DND-41 (cell line): ENCODE measurements around the gene MYBL2.

ENCODE experiments used
- ATAC-seq: fragments of 200-7000 bp; cut with Tn5 transposase; 3 replicates; pipeline ENCODE4 v1.9.1; 2021; ENCODE audit warnings: low read depth; ENCODE audit not compliant: insufficient read depth
- DNase-seq: peaks from one replicate; pipeline ENCODE4 v3.0.0-alpha.2; 2020
- H2AFZ ChIP-seq: 2 replicates; pipeline ENCODE4 v1.6.0; 2012; ENCODE audit warnings: low read depth, low read length
- H3K27ac ChIP-seq: 2 replicates; pipeline ENCODE4 v1.5.1; 2012; ENCODE audit warnings: low read length, inconsistent platforms
- H3K27me3 ChIP-seq: fragments of 200-600 bp; sonication (generic); 2 replicates; pipeline ENCODE4 v1.6.0; 2012; ENCODE audit warnings: low read length, mild to moderate bottlenecking, inconsistent platforms; ENCODE audit not compliant: insufficient read depth, poor library complexity
- H3K36me3 ChIP-seq: 2 replicates; pipeline ENCODE4 v1.5.1; 2012; ENCODE audit warnings: low read length, inconsistent platforms; ENCODE audit not compliant: insufficient read depth
- H3K4me1 ChIP-seq: 2 replicates; pipeline ENCODE4 v1.5.1; 2012; ENCODE audit warnings: mild to moderate bottlenecking, low read length; ENCODE audit not compliant: insufficient read depth
- H3K4me2 ChIP-seq: 2 replicates; pipeline ENCODE4 v1.6.0; 2012; ENCODE audit warnings: mild to moderate bottlenecking, moderate library complexity, low read length, inconsistent platforms; ENCODE audit not compliant: insufficient read depth
- H3K4me3 ChIP-seq, 2 experiments: fragments of 200-600 bp in 1 of 2; shearing (Covaris generic) in 1 of 2; 2 replicates each; pipeline ENCODE4 v1.5.1; 2012 to 2016; ENCODE audit warnings: inconsistent platforms in 2 of 2, low read length in 2 of 2, mild to moderate bottlenecking in 2 of 2, low read depth in 1 of 2, moderate library complexity in 1 of 2
- H3K79me2 ChIP-seq: 2 replicates; pipeline ENCODE4 v1.6.0; 2012; ENCODE audit warnings: low read length, inconsistent platforms; ENCODE audit not compliant: insufficient read depth
- H3K9ac ChIP-seq: 2 replicates; pipeline ENCODE4 v1.6.0; 2012; ENCODE audit warnings: low read depth, mild to moderate bottlenecking, inconsistent platforms, low read length, moderate library complexity
- H3K9me3 ChIP-seq: 2 replicates; pipeline ENCODE4 v1.5.1; 2012; ENCODE audit warnings: low read length, moderate library complexity, mild to moderate bottlenecking, inconsistent platforms; ENCODE audit not compliant: insufficient read depth, severe bottlenecking
- H4K20me1 ChIP-seq: 2 replicates; pipeline ENCODE4 v1.6.0; 2012; ENCODE audit warnings: low read length; ENCODE audit not compliant: insufficient read depth
- EZH2 ChIP-seq: IDR thresholded peaks from 3 replicates; pipeline ENCODE4 v1.6.1; 2012; ENCODE audit warnings: borderline replicate concordance, low read depth, mild to moderate bottlenecking, moderate library complexity, low read length, inconsistent platforms; ENCODE audit not compliant: severe bottlenecking
- TF ChIP-seq, protein P1 (sequence below): IDR thresholded peaks from 2 replicates; pipeline ENCODE4 v1.5.1; 2012; ENCODE audit warnings: borderline replicate concordance, low read length, moderate library complexity, mild to moderate bottlenecking; ENCODE audit not compliant: poor library complexity, severe bottlenecking; ENCODE audit errors: extremely low read depth

Gene MYBL2

DNA sequence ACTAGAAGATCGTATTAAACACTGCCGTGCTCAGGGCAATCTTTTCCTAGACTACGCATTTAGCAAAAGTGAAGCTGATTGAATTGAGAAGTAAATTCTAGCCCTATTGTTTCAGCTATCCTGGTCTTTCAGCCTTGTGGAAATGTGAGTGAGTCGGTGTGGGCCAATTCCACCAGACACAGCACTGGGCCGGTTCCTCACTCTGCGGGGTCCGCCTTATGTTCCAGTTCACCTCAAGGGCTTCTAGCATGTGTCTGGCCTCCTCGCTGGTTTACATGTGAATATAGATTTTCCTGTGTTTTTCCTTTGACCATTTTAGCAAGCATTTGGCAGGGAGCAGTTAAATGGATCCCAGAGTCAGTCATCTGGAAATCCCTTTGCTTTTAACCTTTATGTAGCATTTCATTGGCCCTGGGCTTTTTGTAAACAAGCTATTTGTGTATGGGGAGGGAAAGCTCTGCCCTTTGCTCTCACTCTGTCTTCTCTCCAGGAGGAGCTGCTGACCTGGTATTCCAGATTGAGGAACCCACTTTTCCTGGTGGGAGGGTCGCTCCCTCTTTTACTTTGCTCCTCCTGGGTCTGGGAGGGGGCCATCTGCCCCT is 72.3 kb downstream of the MYBL2 start:
- DNase-seq (no peak), ATAC-seq (no peak)
- H3K36me3 ChIP-seq = no peaks in the 10 kb centered on the region
- TF ChIP-seq EZH2 = no peak
- TF ChIP-seq, protein P1, sequence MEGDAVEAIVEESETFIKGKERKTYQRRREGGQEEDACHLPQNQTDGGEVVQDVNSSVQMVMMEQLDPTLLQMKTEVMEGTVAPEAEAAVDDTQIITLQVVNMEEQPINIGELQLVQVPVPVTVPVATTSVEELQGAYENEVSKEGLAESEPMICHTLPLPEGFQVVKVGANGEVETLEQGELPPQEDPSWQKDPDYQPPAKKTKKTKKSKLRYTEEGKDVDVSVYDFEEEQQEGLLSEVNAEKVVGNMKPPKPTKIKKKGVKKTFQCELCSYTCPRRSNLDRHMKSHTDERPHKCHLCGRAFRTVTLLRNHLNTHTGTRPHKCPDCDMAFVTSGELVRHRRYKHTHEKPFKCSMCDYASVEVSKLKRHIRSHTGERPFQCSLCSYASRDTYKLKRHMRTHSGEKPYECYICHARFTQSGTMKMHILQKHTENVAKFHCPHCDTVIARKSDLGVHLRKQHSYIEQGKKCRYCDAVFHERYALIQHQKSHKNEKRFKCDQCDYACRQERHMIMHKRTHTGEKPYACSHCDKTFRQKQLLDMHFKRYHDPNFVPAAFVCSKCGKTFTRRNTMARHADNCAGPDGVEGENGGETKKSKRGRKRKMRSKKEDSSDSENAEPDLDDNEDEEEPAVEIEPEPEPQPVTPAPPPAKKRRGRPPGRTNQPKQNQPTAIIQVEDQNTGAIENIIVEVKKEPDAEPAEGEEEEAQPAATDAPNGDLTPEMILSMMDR = no peak
- no peaks in the 10 kb centered on the region for H3K9me3 ChIP-seq
- no peak overlapping the region for H3K4me2 ChIP-seq
- no peaks in the 10 kb centered on the region for H3K4me1 ChIP-seq
- no peak overlapping the region for H3K27ac ChIP-seq
- no peak overlapping the region for H3K9ac ChIP-seq
- H3K4me3 ChIP-seq = no peak overlapping the region
- H3K79me2 ChIP-seq = no peaks in the 10 kb centered on the region
- no peaks in the 10 kb centered on the region for H4K20me1 ChIP-seq
- no peak overlapping the region for H2AFZ ChIP-seq
- H3K27me3 ChIP-seq = peaks cover 13% of the 10 kb centered on the region

DNA sequence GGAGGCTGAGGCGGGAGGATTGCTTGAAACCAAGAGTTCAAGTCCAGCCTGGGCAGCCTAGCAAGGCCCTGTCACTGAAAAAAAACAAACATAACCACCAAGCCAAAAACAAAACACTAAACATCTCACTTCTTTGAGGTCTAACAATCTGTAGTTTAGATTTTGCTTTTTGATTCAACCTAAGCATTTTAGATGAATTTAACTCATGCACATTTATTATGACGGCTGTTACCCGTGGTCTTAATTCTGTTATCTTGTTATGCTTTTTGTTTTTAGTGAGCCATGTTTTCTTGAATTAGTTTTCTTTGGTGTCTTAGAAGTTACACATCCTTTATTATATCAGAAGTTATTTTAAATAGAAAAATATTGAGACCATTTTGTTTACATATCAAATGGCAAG is 73.7 kb downstream of the MYBL2 start:
- no peak for TF ChIP-seq EZH2
- TF ChIP-seq, protein P1 = no peak
- H2AFZ ChIP-seq = no peak overlapping the region
- H3K27ac ChIP-seq = no peak overlapping the region
- H3K36me3 ChIP-seq = no peaks in the 10 kb centered on the region
- peaks cover 20% of the 10 kb centered on the region for H3K27me3 ChIP-seq
- H4K20me1 ChIP-seq = no peaks in the 10 kb centered on the region
- DNase-seq (no peak), ATAC-seq (no peak)
- no peaks in the 10 kb centered on the region for H3K4me1 ChIP-seq
- no peaks in the 10 kb centered on the region for H3K9me3 ChIP-seq
- H3K4me3 ChIP-seq = no peak overlapping the region
- no peak overlapping the region for H3K9ac ChIP-seq
- no peaks in the 10 kb centered on the region for H3K79me2 ChIP-seq
- H3K4me2 ChIP-seq = no peak overlapping the region

DNA sequence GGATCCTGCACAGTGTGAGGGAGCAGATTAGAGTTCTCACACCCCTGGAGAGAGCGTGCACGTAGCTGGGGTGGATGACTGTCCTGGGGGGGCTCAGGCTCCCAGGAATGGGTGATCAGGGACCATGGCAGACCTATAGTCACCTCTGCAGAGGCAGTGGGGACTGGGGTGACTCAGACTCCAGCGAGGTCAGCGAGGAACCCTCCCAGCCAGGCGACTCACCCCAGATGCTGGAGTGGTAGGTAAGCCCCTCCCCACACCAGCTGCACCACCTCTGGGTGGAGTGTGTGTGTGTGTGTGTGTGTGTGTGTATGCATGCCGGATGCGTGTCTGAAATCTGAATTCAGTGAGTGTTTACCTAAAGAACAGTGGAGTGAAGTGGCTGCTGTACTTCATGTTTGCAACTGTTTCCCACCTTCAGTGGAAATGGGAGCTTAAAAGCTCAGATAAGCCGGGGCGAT is 77.3 kb downstream of the MYBL2 start:
- Histone ChIP-seq H3K27ac (no peak overlapping the region), H3K27me3 (peaks cover 21% of the 10 kb centered on the region), H3K9ac (no peak overlapping the region), H3K4me1 (no peaks in the 10 kb centered on the region), H3K36me3 (no peaks in the 10 kb centered on the region), H3K4me2 (no peak overlapping the region), H2AFZ (no peak overlapping the region), H3K79me2 (no peaks in the 10 kb centered on the region), H3K9me3 (no peaks in the 10 kb centered on the region), H4K20me1 (no peaks in the 10 kb centered on the region), H3K4me3 (no peak overlapping the region)
- ATAC-seq (peak; percentile 31; the same call in 1 of the 3 replicates), DNase-seq (no peak)
- TF ChIP-seq EZH2 = no peak

DNA sequence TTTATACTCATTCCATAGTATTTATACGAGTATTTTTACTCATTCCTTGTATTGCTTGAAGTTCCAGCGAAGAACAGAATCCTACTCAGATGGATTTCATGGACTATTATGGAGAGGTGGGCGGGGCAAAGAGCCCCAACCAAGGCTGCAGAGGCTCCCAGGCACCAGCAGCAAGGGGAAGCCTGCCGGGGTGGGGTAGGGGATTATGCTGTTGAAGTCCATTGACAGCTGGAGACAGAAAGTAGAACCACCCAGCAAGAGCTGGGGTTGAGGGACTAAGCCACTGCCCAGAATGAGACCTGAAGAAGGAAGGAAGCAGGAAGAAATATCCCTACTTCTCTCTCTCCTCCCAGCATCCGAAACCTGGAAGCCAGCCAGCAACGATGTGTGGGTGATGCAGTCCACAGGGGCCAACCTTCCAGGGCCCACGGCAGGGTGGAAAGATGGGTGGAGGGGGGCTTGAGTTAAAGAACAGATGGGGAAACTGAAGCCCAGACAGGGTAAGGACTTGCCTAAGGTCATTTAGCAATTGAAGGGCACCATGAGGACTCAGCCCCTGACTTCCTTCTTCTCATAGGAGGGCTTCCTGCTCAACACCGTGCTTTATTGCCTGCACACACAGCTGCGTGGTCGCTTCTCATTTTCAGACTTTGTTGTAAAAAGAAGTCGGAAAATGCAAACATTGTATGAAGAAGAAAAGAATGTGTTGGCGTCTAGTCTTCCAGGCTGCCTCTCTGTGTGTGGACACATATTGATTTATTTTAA is 78.2 kb downstream of the MYBL2 start:
- Histone ChIP-seq H3K4me3 (no peak overlapping the region), H3K79me2 (no peaks in the 10 kb centered on the region), H2AFZ (no peak overlapping the region), H3K27ac (no peak overlapping the region), H4K20me1 (no peaks in the 10 kb centered on the region), H3K36me3 (no peaks in the 10 kb centered on the region), H3K27me3 (peaks cover 20% of the 10 kb centered on the region), H3K4me1 (0 out of 2 replicates have a peak, but pooled peaks cover 3% of the 10 kb centered on the region), H3K9ac (no peak overlapping the region), H3K9me3 (no peaks in the 10 kb centered on the region), H3K4me2 (no peak overlapping the region)
- no peak for DNase-seq
- ATAC-seq = no peak
- TF ChIP-seq, protein P1 = no peak
- no peak for TF ChIP-seq EZH2
